ENCODE data around the gene ANK3. TPM values are rescaled to one million over a fixed set of nuclear protein-coding genes. Genes with fewer than 3 reads are reported as not detected.

ANK3 gene
- total RNA-seq, 1 donor from 2014 or later, result 12.6 TPM

- DNase-seq (ENCODE audit: low spot score), result no peak
- no peak for TF ChIP-seq CTCF (IDR thresholded peaks at IDR 0.05; ENCODE audit: unreplicated experiment)
- Mint-ChIP-seq H3K9me3 (ENCODE audit: unreplicated experiment) (no peaks in the 10 kb centered on the region), H3K36me3 (ENCODE audit: low read depth, unreplicated experiment) (no peaks in the 10 kb centered on the region), H3K27me3 (ENCODE audit: unreplicated experiment) (no peaks in the 10 kb centered on the region), H3K4me1 (ENCODE audit: unreplicated experiment) (no peaks in the 10 kb centered on the region), H3K4me3 (ENCODE audit: unreplicated experiment) (no peak overlapping the region), H3K27ac (ENCODE audit: unreplicated experiment) (no peak overlapping the region)
Observed at GRCh38 chr10:60280475-60280874, 109.2 kb downstream of the ANK3 start.

DNA sequence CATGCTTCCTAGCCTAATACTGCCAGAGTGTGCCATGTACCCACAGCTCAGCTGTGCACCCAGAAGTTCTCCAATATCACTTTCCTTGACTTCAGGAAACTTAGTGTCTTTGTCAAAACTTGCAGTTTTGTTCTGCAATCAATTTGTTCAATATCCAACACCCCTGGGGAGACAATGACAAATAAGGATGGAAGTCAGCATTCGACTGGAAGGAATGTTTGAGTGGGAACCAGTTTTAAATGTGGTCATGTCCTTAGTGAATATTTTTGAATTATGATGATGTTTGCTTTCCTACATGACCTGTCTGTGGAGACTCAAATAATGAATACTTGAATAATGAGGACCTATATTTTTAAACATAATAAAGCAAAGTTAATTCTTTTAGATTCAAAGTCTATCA is 112.0 kb downstream of the ANK3 start:
- Mint-ChIP-seq H3K4me3 (ENCODE audit: unreplicated experiment) (no peak overlapping the region), H3K9me3 (ENCODE audit: unreplicated experiment) (no peaks in the 10 kb centered on the region), H3K4me1 (ENCODE audit: unreplicated experiment) (no peaks in the 10 kb centered on the region), H3K27me3 (ENCODE audit: unreplicated experiment) (no peaks in the 10 kb centered on the region), H3K27ac (ENCODE audit: unreplicated experiment) (no peak overlapping the region), H3K36me3 (ENCODE audit: low read depth, unreplicated experiment) (no peaks in the 10 kb centered on the region)
- TF ChIP-seq CTCF (IDR thresholded peaks at IDR 0.05; ENCODE audit: unreplicated experiment), result no peak
- DNase-seq (ENCODE audit: low spot score), result no peak

DNA sequence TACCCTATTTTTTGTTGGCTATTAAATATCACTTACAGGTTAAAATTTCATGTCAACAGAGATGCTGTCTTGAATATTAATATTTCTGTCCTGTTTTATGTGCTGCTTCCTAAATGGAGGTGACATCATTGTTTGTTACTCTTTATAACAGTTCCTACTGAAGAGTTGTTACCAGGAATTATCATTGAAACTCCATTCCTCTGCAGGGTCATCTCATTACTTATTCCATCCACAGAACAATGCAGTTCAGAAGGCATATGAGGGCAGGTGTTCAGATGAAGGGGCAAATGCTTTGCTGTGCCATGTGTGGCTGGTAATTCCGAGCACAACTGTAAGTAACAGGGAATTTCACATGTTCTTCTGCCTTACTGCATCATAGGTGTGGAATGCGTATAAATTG is 113.4 kb downstream of the ANK3 start:
- TF ChIP-seq CTCF (IDR thresholded peaks at IDR 0.05; ENCODE audit: unreplicated experiment), result no peak
- H3K4me3 Mint-ChIP-seq (ENCODE audit: unreplicated experiment), result no peak overlapping the region

GRCh38 chr10:60271319-60272040 is 118.2 kb downstream of the ANK3 start:
- DNase-seq (ENCODE audit: low spot score), result no peak
- Mint-ChIP-seq H3K36me3 (ENCODE audit: low read depth, unreplicated experiment) (no peaks in the 10 kb centered on the region), H3K4me3 (ENCODE audit: unreplicated experiment) (no peak overlapping the region), H3K4me1 (ENCODE audit: unreplicated experiment) (no peaks in the 10 kb centered on the region), H3K27ac (ENCODE audit: unreplicated experiment) (no peak overlapping the region), H3K9me3 (ENCODE audit: unreplicated experiment) (no peaks in the 10 kb centered on the region), H3K27me3 (ENCODE audit: unreplicated experiment) (no peaks in the 10 kb centered on the region)
- no peak for TF ChIP-seq CTCF (IDR thresholded peaks at IDR 0.05; ENCODE audit: unreplicated experiment)

More for the DNA sequence above, 113.4 kb downstream of the ANK3 start:
- Mint-ChIP-seq H3K27ac (ENCODE audit: unreplicated experiment) (no peak overlapping the region), H3K27me3 (ENCODE audit: unreplicated experiment) (no peaks in the 10 kb centered on the region), H3K4me1 (ENCODE audit: unreplicated experiment) (no peaks in the 10 kb centered on the region), H3K36me3 (ENCODE audit: low read depth, unreplicated experiment) (no peaks in the 10 kb centered on the region), H3K9me3 (ENCODE audit: unreplicated experiment) (no peaks in the 10 kb centered on the region)
- DNase-seq (ENCODE audit: low spot score), result no peak

GRCh38 chr10:60270426-60270825 is 119.2 kb downstream of the ANK3 start:
- no peak for TF ChIP-seq CTCF (IDR thresholded peaks at IDR 0.05; ENCODE audit: unreplicated experiment)
- no peak overlapping the region for H3K27ac Mint-ChIP-seq (ENCODE audit: unreplicated experiment)
- H3K4me1 Mint-ChIP-seq (ENCODE audit: unreplicated experiment), result peaks cover 4% of the 10 kb centered on the region
- no peak overlapping the region for H3K4me3 Mint-ChIP-seq (ENCODE audit: unreplicated experiment)
- no peaks in the 10 kb centered on the region for H3K9me3 Mint-ChIP-seq (ENCODE audit: unreplicated experiment)
- peaks cover 1% of the 10 kb centered on the region for H3K27me3 Mint-ChIP-seq (ENCODE audit: unreplicated experiment)
- no peak for DNase-seq (ENCODE audit: low spot score)
- H3K36me3 Mint-ChIP-seq (ENCODE audit: low read depth, unreplicated experiment), result no peaks in the 10 kb centered on the region

Measured in endothelial cell (in vitro differentiated cells).